PC-3 (cell line): ENCODE results near the gene JPH3.

Experiments used
- CTCF ChIP-seq: fragments of 300-600 bp; sonication (generic); conservative IDR thresholded peaks from 2 replicates; pipeline ENCODE4 v1.5.1; 2017; ENCODE audit warnings: antibody characterized with exemption, low read depth, mild to moderate bottlenecking, low read length
- EZH2phosphoT487 ChIP-seq: fragments of 300-600 bp; sonication (generic); IDR thresholded peaks from 2 replicates; pipeline ENCODE4 v1.6.1; 2018; ENCODE audit warnings: mild to moderate bottlenecking, antibody characterized with exemption, low read length, borderline replicate concordance

GRCh38 chr16:87618216-87618615, 15.9 kb downstream of the JPH3 start:
- TF ChIP-seq EZH2phosphoT487 = no peak
- TF ChIP-seq CTCF = no peak
